Pulmonary artery endothelial cell (primary cell): ENCODE data around the gene MAK. TPM values are rescaled to one million over a fixed set of nuclear protein-coding genes. Genes with fewer than 3 reads are reported as not detected.
"Not testable (repeated sequence)": the region's sequence is repeated elsewhere in the genome, so short reads cannot be mapped to it uniquely, and the experiment has no call there.

ENCODE experiments used
- DNase-seq: peaks from one replicate; pipeline ENCODE4 v3.0.0-alpha.2; 2011; ENCODE audit warnings: low read depth, low spot score
- total RNA-seq: library from RNA; depleted of rRNA; stranded (reverse); fragments of >200 nt; gene quantifications from 2 replicates; pipeline ENCODE4 v1.2.3, GENCODE V29; 2014

Gene MAK, protein sequence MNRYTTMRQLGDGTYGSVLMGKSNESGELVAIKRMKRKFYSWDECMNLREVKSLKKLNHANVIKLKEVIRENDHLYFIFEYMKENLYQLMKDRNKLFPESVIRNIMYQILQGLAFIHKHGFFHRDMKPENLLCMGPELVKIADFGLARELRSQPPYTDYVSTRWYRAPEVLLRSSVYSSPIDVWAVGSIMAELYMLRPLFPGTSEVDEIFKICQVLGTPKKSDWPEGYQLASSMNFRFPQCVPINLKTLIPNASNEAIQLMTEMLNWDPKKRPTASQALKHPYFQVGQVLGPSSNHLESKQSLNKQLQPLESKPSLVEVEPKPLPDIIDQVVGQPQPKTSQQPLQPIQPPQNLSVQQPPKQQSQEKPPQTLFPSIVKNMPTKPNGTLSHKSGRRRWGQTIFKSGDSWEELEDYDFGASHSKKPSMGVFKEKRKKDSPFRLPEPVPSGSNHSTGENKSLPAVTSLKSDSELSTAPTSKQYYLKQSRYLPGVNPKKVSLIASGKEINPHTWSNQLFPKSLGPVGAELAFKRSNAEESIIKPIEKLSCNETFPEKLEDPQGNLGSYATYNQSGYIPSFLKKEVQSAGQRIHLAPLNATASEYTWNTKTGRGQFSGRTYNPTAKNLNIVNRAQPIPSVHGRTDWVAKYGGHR
- under 0.01 TPM in 1 of 2 replicates, not detected in the other for total RNA-seq

DNA sequence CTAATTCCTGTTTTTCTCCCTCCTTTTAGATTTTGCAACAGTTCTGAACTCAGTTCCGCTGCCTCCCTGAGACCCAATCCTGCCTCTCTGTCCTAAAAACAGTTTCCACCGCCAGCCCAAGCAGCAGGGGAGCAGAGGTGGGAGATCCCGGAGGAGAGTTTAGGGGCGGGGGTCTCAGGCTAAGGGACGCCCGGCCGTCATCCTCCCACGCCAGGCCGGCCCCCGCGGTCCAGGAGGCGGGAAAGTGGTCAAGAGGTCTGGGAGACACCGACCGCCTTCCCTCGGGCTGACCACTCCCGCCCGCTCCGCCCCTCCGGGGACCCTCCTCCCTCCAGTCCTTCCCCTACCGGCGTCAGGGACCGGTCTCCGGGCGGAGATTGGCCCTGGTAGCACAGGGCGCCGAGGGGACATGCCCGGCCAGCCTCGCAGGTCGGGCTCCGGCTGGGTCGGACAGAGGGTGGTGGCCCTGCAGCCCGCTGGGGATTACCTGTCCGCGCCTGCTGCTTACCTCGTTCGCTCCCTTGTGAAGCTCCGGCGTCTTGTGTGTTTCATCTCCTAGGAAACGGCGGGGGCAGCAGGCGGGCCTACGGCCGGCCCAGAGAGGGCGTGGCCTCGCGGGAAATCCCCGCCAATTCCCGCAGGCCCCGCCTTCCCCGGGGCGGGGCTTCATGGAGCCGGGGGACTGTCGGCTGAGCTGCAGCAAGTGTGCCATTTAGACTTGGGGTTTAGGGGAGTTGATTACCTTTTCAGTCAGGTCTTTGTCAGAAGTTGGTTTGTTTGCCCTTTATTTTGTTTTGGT, at the start of gene MAK:
Gene MAK, minus strand, starts transcription at position 545 of the 799 bp plus-strand sequence. CDS start 7,891 bp downstream, outside the sequence.
- peak; percentile 26 for DNase-seq

DNA sequence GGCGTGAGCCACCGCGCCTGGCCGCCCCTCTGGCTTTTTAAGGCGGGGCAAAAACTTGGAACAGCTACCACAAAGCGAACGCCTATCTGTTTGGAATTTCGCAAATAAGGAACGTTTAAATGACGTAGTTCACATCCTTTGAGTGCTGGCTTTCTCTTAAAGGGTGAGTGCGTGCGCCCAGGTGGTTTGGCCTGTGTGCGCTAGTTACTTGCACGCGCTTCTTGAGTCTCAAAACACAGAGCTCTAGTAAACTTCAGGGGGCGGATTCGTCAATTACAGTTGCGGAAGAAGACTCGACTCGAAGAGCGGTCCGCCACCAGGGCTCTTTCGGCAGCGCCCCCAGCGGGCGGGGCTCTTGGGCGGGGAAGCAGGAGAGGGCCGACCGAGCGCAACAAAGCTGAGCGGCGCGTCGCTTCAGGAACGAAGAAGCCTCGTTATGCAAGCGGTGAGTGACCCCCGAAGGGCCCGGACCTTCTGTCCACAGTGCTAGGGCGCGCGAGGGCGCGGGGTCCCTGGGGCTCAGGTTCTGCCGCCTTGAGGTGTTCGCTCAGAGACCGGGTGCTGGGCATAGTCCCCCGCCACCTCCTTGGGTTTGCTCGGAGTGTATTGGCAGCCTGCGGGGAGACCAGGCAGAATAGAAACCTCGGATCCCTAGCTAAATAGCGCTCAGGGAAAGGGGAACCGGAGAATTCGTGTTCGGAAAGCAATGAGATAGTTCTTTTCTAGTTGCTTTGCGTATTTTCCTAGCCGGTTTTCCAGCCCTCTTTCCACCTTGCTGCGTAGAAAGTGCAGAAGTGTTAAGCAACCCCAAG, 48.6 kb upstream of the MAK start, which contains the start of gene SYCP2L:
Gene SYCP2L, plus strand, starts transcription at position 362 of the 812 bp plus-strand sequence. Its CDS starts 75 bp downstream, at position 437.
- no peak for DNase-seq

DNA sequence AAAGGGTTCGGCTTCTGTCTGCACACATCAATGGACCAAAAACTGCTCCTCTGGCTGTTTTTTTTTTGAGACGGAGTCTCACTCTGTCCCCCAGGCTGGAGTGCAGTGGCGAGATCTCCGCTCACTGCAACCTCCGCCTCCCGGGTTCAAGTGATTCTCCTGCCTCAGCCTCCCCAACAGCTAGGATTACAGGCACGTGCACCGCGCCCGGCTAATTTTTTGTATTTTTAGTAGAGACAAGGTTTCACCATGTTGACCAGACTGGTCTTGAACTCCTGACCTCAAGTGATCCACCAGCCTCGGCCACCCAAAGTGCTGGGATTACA, 48.0 kb upstream of the MAK start:
- DNase-seq, result not testable (repeated sequence)

DNA sequence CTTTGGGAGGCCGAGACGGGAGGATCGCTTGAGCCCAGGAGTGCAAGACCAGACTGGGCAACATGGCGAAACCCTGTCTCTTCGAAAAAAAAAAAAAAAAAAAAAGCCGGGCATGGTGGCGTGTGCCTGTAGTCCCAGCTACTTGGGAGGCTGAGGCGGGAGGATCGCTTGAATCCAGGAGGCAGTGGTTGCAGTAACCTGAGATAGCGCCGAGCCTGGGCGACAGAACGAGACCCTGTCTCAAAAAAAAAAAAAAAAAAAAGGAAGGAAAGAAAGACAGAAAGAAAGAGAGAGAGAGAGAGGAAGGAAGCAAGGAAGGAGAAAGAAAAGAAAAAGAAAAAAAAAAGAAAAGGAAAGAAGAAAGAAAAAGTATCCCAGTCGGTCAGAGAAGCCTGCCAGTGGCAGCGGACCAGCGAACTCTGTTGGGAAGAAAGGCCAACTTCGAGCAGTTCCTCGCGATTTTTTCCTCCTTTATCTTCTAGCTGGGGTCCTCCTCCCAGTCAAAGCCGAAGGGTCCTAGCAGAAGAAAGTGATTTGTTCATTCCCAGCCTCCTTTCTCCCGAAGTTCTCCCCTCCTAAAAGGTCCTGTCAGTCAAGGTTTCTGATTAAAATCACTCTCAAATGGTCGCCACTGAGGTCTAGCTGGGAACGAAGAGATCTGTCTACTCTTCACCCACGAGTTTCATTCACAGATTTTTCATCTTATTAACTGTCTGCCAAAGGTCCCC, 46.1 kb upstream of the MAK start:
- DNase-seq, result no peak

DNA sequence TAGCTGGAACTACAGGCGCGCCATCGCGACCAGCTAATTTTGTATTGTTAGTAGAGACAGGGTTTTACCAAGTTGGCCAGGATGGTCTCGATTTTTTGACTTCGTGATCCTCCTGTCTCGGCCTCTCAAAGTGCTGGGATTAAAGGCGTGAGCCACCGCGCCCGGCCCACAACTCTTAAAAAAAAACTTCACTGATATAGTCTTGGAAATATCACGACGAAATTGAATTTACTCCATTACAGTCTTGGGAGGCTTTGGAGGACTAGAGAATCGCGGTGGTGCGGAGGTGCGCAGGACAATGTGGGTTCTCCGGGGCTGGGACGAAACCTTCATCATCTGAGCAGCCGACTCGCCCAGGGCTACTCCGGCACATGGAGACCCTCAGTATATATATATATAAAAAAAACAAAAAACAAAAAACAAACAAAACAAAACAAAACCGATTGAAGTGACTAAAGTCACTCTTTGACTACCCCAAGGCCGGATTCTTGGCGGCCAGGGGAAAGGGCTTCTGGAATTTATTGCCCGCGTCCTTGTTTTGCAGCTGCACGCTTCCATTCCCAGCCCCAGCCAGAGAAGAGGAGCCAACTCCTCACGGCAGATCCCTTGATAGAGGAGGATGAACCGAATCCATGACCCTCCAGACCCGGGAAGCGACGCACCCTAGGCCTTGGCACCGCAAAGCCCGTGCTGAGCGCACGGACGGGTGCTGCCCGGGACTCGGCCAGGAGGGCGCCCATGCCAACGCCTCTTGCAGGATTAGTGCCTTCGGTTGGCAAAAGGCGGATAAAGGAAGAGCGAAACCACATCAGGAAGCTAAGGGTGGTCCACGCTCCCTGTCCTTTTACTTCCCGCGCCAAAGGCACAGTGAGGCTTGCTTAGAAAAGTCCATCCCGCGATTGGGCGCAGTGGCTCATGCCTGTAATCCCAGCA, 45.2 kb upstream of the MAK start:
- no peak for DNase-seq

DNA sequence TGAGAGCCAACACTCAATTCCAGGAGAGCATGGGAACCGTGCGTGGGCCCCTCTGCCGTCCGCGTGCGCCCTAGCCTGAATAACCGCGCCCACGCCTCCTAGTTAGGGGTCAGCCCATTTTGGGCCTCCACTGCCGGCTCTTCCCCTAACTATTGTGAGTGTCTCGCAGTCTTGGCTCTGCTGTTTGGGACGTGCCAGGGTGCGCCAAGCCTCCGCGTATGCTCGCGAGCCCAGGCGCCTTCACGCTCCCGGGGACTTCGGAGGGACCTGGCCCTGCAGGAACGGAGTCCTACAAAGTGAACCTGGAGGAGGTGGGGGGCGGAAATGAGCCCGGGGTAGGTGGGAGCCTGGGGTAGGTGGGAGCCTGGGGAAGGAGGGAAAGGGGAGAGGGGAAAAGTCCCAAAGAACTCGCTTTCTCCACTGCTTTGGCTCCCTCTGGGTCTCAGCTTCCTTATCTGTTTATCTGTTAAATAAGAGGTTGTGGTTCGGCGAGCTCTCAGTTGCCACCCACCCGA, 44.4 kb upstream of the MAK start:
- DNase-seq, result no peak

DNA sequence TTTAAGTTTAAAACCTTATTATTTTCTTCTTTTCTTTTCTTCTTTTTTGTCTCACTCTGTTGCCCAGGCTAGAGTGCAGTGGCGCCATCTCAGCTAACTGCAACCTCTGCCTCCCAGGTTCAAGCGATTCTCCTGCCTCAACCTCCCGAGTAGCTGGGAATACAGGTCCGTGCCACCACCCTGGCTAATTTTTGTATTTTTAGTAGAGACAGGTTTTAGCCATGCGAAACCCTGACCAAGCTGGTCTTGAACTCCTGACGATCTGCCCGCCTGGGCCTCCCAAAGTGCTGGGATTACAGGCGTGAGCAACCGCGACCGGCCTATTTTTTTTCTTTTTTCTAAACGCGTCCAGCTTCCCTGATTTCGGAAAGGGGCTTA, 43.9 kb upstream of the MAK start:
- not testable (repeated sequence) for DNase-seq

DNA sequence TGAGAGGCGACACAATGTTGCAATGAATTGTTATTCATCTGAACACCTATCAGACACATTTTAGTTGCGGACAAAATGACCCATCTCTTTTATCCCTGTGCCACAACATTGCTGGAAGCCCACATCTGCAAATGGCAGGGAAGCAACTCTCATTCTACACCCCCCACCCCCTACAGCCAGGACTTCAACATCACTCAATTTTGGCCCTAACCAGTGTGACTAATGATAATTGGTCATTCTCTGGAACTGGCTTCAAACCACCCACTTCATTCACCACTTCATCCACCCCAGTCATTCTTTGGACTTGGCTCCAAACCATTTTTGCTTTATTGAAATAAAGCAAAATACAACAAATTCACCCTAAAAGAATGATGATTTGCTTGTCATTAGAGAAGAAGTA, 42.0 kb upstream of the MAK start:
- no peak for DNase-seq

DNA sequence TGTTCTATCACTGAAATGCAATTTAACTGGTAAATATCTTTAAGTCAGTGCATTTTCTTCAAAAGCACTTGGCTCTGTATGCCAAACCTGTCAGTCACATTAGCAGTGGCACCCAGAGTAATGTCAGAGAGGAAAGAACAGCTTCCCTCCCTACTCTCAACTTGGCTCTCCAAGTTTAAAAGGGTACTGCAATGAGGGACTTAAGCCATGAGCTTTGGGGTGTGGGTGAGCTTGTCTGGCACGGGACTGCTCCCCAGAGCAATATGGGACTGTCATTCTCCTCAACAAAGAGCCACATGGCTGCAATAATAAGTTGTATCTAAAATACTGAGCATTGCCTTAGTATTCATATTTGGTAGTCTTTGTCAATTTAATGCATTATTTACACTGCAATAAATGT, 39.5 kb upstream of the MAK start:
- no peak for DNase-seq

DNA sequence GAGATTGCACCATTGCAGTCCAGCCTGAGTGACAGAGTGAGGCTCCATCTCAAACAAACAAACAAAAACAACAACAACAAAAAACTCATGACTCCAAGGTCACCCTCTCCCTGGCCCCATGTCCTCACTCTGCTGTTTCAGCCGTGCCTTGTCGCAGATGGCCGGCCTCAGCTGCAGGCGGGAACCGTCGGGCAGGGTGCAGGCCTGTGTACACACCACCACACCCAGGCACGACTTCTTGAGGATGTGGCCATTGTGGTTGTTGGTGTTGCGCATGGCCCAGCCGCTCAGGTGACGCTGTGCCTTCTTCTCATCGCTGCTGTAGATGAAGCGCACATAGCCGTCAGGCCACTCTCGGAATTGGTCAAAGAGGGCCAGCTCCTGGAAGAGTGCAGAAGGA, 38.7 kb upstream of the MAK start:
- DNase-seq, result no peak

DNA sequence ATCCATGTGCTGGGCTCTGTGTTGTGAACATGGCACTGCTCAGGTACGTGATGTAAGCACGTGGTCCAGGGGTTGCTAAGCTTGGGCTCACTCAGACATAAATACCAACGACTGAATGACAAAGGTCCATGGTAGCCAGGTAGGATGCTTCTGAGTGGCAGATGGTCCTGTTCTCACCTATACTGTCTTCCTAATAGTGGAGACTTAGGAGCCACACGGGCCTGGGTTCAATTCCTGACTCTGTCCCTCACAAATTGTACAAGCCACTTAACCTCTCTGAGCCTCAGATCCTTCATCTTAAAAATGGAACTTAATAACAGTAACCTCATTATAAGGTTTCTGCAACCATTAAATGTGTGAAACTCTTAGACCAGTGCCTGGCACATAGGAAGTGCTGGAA, 36.7 kb upstream of the MAK start:
- DNase-seq, result no peak

DNA sequence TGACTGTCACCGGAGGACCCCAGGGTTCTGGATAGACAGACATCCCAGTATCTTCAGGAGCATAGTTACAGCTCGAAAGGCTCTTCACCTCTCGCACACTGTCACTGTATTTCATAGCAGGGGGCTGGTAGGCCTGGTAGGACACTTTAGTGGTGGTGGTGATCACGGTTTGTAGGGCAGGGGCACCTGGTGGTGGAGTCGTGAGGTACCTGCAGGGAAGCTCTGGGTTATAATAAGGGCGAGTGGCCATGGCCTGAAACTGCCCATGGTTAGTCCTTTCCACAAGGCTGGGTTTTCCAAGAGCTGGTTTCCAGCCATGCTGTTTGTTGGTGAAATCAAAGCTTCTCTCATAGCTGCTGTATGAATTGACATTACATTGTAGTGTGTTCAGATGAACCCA, 35.9 kb upstream of the MAK start:
- DNase-seq, result no peak

DNA sequence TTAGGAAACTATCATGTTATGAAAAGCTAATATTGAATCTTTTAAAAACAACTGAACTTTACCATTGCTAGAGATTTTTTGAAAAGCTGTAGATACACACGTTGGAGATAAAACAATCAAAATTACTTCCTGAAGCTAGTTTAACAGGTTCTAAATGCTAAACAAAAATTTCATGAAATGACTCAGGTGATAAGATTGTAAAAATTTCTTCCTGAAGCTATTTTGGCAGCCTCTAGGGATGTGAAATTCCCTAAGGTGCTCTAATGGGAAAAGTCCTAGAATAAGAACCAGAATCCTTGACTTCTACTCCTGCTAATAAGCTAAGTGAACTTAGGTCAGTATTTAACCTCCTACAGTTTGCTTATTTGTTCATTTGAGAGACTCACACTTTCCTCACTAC, 35.0 kb upstream of the MAK start:
- no peak for DNase-seq

DNA sequence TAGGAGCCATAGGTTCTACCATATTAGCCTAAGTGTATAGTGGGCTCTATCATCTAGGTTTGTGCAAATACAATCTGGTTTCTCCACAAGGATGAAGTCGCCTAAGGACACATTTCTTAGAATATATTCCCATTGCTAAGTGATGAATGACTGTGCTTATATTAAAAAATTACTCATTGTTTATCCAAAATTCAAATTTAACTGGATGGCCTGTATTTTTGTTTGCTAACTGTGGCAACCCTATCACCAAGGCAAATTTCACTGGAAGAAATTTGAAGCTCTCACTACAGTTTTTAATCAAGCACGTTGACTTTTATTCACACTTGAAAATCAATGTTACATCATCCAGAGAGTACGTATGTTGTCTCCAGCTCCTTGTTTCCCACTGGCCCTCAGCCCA, 29.6 kb upstream of the MAK start:
- DNase-seq, result no peak

DNA sequence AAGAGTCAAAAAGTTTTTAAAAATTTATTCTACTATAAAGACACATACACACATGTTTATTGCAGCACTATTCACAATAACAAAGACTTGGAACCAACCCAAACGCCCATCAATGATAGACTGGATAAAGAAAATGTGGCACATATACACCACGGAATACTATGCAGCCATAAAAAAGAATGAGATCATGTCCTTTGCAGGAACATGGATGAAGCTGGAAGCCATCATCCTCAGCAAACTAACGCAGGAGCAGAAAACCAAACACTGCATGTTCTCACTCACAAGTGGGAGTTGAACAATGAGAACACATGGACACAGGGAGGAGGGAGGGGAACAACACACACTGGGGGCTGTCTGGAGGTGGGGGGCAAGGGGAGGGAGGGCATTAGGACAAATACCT, 28.4 kb upstream of the MAK start:
- DNase-seq, result not testable (repeated sequence)

DNA sequence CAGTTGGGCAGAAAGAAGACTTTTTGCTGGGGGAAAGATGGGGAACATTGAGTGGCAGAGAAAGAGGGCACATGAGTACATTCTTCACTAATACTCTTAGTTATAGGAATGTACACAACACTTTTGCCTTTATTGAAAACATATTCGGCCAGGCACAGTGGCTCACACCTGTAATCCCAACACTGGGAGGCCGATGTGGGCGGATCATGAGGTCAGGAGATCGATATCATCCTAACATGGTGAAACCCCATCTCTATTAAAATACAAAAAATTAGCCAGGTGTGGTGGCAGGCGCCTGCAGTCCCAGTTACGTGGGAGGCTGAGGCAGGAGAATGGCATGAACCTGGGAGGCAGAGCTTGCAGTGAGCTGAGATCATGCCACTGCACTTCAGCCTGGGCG, 24.7 kb upstream of the MAK start:
- DNase-seq, result not testable (repeated sequence)

DNA sequence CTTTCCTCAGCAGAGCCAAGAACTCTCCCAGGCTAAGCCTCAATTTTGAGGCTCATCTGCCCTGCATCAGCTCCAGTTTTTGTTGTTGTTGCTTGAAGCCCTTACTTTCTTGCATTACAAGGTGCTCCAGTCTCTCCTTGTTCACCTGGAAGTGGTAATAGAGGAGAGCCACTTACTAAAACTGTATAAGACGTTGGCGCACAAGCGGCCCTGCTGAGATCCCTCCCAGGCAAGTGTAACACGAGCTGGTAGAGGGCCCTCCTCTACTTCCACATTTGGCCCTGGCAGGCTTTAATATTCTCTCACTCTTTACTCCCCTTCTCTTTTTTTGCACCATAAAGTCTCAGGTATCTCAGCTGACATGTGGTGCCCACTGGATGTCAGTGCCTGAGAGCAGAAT, 24.0 kb upstream of the MAK start:
- DNase-seq, result no peak

DNA sequence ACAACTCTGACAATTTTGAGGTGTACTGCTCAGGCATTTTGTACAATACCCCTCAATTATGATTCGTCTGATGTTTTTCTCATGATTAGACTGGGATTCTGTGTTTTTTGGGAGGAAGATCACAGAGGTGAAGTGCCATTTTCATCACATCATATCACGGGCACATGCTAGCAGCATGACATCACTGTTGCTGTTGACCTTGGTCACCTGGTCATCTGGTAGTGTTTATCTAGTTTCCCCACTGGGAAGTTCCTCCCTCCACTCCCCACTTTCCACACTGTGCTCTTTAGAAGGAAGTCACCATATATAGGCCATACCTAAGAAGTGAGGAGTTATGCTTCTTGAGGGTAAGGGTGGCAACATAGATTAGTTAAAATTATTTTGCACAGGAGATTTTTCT, 22.7 kb upstream of the MAK start:
- no peak for DNase-seq

DNA sequence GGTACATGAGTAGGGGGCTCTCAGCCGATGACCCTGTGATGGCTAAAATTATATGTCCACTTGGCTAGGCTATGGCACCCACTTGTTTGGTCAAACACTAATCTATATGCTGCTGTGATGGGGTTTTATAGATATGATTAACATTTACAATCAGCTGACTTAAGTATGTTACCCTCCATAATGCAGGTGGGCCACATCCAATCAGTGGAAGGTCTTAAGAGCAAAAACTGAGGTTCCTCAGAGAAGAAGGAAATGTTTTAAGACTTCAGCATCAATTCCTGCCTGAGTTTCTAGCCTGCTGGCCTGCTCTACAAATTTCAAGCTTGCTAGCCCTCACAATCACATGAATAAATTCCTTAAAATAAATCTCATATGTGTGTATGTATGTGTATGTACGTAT, 18.9 kb upstream of the MAK start:
- no peak for DNase-seq
